ENCODE results near the gene TMEM164.

The TMEM164 gene

GRCh38 chrX:110004215-110004614, 1.3 kb downstream of the TMEM164 start:
- no peak for DNase-seq

DNA sequence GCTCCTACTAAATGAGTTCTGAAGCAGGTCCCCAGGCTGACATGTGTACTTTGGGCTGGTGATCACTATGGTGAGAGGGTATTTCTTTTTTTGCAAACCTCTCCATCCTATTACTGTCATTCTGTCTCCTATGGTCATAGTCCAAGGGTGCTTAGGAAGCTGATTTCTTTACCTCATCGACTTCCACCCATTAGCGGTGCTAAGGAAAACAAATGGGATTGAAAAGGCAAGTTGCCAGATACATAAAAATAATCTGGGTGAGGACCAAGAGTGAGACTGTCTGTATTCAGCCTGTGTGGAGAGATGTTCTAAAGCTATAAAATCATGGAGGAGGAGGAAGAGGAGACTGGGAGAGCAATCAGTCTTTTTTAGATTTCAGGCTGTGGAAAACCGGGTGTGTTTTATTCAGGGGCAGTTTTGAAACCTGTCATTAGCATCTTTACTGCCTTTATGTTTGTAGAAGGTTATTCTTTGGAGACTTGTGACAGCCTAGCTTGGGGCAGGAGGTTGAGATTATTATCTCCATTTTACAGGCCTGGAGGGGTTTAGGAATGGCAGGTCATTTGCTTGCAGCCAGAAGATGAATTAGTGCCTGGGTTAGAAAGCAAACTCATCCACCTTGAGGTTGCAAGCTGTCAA, 1.9 kb downstream of the TMEM164 start:
- DNase-seq, result no peak

DNA sequence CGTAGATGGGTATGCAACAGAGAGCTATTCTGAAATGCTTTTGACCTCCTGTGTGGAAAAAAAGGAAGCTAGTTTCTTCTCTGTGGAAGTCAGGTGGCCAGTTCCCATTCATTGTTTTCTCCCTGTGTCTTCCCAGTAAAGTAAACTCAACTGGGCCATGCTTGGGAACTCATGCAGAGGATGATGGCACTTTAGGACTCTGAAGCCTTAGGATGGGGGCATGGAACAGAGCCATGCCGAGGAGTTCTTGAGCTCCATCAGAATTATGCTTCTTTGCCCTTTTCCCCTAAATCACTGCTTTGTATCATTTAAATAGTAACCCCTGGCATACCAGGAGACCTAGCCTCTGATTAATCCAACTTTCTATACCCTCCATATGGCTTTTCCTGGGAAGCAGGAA, 3.2 kb downstream of the TMEM164 start:
- DNase-seq, result no peak

- DNase-seq, result no peak
Observed at GRCh38 chrX:110006821-110007375, 4.0 kb downstream of the TMEM164 start.

GRCh38 chrX:110008011-110008635, 5.2 kb downstream of the TMEM164 start:
- no peak for DNase-seq

- DNase-seq, result peak; percentile 11
Observed at GRCh38 chrX:110012818-110013485, 10.0 kb downstream of the TMEM164 start.

DNA sequence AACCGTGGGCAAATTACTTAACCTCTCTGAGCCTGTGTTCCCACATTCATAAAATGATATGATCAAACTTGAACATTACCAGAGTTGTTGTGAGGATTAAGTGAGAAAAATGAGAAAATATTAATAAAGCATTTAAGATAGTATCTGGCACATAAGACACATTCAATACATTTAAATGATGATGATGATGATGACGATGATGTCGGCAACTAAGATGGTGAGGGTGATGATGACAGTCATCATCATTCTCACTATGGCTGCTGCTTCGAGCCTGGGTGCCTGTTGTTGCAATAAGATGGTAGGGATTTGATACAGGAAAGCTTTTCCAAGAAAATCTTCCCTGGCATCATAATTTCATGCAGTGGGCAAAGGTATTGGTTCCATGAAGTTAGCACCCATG, 11.1 kb downstream of the TMEM164 start:
- DNase-seq, result no peak

DNA sequence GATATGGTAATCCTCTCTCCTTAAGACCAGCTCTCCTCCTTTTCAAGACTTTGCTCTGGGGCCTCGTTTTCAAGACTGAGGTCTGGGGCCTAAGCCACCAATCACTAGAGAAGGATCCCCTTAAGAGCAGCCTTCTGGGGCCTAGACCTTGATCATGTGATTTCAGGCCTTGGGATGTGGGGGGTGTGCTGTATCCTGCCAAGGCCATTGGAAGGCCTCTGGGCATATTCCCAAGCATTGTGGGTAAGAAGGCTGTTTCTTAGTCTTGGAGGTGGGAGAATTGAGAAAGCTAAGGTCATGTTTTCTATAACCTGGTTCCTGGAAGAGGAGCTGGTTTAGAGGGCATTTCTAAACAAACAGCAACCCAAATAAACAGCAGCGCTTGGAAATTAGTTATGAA, 12.1 kb downstream of the TMEM164 start:
- no peak for DNase-seq

DNA sequence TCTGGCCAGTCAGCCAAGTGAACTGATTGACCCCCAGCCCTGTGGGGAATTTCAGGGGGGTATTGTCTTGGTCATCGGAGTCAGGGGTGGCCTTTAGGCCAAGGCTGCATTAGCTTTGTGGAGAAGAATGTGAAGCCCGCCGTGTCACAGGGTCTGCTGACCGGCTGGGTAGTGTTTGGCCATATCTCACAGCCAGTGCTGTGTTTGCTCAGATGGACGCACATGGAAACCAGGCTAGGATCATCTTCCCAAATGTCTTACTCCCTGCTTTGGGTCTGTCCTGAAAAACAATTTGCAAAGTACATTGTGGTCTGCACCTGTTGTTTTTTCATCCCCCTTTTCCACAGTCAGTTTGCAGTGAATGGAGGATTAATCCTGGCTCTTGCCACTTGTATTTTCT, 13.0 kb downstream of the TMEM164 start:
- no peak for DNase-seq

DNA sequence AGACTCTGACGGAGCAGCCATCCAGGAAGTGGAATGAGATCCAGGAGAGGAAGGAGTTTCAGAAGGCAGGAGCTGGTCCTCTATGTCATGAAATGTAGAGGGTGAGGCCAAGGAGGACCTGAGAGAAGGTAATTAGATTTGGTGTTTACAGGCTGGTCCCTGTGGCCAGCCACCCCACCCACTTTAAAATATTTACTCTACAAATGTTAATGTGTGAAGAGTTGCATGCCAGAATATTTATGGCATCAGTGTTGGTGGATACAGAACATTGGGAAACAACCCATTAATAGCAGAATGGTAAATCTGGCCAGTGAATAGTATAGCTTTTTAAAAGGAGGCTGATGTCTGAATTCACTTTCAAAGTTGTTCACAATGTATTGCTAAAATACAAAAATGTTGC, 17.6 kb downstream of the TMEM164 start:
- DNase-seq, result no peak

DNA sequence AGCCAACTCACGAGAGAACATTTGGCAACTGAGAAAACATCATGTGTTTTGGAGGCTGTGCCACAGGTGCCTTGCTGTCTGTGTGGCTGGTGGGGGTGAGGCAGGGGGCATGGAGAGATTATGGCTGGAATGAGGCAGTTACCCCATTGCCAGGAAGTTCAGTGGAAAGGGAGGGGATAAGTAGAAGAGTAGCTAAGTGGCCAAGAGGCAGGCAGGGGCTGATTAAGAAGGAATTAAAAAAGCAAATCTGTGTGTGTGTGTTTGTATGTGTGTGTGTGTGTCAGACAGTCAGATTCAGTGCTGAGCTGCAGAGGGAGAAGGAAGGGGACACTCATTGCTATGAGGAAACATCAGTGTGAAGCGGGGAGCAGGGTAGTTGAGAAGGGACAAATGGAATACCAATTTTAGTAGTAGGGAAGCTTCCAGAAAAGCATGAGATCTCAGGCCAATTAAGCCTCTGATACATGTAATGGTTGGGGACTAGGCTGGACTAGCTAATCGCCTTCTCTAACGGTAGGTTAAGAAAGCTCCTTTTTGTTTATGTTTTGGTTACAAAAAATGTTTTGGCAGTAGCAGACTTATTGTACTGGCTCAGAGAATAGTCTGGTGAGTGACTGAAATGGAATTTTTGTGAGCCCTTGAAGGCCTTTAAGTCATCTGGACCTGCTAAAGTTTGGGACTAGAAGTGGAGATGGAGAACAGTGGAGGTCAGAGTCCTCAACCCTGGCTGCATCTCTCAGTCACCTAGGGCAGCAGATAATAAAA, 18.5 kb downstream of the TMEM164 start:
- DNase-seq, result no peak

DNA sequence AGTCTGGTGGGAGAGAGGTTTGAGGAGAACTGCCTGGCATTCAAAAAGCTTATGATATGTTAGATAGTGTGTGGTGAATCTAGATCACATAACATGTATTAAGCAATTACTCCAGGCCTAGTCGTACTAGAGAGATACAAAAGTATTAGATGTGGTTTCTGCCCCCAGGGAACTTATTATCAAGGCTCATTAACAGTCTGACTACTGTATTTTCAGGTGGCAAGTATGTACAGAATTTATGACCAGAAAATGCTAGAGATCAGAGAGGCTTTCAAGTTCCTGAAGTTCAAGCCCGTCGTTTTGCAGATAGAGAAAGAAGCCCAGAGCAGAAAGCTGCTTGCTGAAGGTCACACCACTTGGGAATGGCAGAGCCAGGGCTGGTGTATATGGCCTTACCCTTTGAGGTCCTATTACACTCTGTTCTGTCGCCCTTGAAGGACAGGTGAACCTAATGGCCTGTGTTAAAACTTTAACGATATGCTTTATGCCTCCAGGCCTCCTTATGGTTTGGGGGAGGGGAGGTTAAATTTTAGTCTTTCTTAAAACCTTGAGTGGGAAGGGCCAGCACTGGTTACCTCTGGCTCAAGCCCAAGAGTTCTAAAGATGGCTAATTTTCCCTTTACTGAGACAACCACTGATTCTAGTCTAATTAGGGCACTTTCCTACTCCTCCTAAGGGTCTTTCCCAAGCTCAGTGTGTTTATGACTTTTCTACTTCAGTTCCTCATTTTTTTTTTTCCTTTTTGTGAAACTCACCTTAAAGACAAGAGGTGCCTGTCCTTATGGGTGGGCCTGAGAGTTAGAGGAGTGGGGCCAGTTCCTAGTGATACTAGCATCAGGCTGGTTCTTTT, 19.9 kb downstream of the TMEM164 start:
- DNase-seq, result no peak

DNA sequence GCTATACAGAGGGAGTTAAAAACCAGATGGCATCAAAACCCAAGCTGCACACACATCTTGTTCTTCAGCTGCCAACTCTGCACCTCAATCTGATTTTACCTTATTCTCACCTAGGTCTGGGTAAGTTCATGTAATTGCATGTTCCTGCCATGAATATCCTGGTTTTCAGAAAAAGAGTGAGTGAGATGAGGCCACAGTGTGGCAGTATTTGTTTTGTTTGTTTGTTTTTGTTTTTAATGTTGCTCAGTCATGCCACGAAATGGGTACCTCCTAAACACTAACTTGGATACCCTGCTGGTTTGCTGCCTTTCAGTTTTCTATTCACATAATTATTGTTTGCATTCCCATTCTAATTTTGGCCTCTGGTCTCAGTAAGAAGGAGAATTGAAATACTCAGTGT, 22.5 kb downstream of the TMEM164 start:
- no peak for DNase-seq

- no peak for DNase-seq
Observed at GRCh38 chrX:110026099-110026844, 23.4 kb downstream of the TMEM164 start.

DNA sequence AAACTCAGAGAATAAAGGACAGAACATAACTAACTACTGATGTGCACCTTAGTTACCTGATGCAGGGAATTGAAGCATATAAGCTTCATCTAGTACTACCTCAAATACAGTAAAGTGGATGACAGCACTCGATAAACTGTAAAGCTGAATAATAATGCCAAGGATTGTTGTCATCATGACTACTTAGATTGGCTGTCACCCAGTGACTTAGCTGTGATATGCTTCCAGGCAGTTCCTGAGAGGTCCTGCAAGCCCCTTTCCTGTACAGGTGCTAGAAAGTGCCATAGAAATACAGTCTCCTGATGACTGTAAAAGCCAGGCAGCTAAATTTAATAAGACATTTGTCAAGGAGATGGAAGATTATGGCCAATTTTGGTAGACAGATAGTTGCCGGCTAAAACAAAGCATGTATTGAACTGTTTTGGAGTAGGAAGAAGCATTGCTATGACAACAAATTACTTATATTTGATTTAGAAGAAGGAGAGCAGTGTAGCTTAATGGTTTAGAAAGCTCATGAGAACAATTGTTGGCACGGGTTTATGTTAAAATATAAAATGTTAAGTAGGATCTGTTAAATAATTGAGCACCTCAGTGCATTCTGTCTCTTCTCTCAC, 29.7 kb downstream of the TMEM164 start:
- DNase-seq, result no peak

DNA sequence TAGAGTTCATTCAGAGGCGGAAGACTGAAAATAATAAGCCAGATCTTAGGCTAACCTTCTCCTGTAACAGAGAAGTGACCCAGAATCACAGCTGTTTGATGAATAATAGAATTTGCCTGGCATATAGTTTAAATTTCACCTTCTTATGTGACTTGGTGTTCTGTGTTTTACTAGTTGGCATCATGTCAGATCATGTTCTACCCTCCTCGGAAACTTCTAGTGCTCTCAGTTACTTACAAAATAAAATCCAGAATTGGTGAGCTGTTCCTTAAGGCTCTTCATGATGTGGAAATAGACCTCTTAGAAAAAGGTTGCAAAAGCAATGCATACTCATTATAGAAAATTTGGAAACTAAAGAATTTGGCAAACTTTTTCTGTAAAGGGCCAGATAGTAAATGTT, 31.1 kb downstream of the TMEM164 start:
- DNase-seq, result no peak

DNA sequence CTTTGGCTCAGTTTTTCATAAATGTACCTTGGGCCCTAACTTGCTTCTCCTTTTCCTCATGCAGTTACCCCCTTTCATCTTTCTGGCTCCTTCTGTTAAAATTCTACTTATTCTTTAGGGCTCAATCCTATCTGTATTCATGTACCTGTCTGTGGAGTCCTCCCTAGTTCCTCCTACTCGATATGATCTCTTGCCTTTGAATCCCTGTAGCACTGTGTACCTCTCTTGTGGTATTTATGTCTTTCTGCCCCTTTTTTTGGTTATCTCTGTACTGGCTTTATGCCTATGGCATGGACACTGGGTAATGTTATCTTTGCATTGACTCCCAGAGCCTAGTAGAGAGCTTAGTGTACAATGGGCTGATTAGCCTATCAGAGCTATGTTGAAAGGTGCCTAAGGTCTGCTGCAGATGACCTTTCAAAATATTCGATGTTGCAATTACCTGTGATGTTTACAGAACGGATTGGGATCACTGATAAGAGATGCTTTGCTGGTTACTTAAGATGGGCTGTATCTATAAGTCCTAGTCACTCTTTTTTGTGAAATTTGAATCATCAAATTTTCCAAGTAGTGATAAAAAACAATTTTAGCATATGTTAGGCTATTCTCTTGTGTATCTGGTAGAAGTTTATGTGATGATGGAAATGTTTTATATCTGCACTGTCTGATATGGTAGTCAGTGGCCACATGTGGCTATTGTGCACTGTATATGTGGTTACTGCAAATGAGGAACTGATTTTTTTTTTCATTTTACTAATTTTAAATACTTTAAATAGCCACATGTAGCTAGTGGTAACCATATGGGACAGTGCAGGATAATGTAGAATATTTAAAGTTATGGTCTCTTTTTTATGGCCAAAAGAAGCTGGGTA, 33.5 kb downstream of the TMEM164 start:
- DNase-seq, result no peak

DNA sequence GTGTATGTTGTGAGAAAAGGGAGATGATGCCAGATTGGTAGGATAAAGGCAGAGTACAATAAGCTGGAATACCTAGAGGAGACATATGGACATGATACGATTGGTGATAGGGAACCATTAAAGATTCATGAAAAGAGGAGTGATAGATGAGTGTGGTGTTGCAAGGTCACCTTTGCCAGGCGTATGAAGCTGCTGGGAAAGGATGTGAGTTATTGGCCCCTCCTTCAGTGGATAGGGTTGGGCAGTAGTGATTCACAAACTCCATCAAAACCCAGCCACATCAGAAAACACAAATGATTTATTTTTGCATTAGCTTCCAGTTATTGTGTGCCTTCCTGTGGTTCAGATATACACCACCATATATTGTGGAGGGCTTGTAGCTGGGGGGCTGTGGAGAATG, 34.3 kb downstream of the TMEM164 start:
- no peak for DNase-seq

- DNase-seq, result no peak
Observed at GRCh38 chrX:110038900-110039299, 36.0 kb downstream of the TMEM164 start.

DNA sequence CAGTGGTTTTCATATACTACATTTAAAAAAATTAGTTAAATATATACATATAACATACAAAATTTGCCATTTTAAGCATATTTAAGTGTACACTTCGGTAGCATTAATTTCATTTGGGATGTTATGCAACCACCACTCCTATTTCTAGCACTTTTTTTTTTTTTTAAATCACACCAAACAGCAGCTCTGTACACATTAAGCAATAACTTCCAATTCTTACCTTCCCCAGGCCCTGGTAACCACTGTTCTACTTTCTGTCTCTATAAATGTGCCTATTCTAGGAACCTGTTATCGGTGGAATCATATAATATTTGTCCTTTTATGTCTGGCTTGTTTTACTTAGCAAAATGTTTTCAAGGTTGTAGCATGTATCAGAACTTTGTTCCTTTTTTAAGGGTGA, 39.1 kb downstream of the TMEM164 start:
- DNase-seq, result no peak

Data from NCI-H2107 (cell line).